ENCODE data around the gene FMNL2.
"Not testable (repeated sequence)": the region's sequence is repeated elsewhere in the genome, so short reads cannot be mapped to it uniquely, and the experiment has no call there.

Gene FMNL2

DNA sequence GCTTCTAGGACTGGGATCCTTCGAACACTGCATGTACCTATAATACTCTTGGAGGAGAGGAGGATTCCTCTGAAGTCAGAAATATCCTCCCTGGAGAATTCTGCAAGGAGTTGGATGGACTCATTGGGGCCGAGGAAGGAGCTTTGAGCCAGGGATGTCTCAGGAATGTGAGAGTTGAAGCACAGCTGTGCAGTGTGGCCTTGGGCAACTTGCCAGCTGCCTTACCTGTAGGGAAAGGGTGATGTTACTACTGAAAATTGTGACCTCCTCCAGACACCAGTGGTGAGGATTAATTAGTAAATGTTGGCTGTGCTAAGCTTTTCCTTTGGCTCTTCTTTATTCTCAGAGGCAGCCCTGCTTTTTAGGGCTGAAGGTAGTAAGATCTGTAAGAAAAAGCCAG lies 41.4 kb downstream of the FMNL2 start:
- no peak for DNase-seq (ENCODE audit: low spot score)

DNA sequence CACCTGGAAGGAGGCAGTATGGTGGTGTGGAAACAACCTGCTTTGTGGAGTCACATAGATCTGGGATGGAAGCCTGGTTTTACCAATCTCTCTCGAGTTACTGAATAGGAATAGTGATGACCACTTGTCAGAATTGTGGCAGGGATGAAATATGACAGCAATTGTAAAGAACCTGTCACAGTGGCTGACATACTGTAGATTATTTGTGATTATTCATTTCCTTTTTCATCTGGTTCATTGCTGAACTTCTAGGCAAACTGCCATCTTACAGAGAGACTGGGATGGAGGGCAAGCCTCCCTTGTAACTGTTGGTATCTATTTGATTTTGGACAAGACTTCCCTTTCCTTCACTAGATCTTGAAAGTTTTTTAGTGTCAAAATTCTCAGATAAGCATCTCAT lies 42.0 kb downstream of the FMNL2 start:
- DNase-seq (ENCODE audit: low spot score), result no peak

DNA sequence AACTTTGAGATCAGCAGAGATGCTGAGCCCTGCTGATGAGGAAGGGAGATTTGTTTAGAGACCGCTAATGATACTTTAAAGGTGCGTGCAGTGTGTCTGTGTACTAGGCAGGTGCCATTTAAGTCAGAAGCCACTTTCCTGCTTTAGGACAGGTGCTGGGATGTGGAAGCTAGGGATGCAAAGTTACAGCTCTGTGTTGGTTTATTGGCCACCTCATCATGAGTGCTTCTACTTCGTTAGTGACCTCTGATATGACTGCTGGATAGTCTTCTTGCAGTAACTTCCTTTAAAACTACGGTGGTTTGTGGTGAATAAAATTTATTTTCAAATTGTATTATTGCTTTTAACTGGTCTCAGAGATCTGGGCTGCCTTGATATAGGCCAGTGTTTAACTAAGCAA lies 44.1 kb downstream of the FMNL2 start:
- DNase-seq (ENCODE audit: low spot score), result no peak

DNA sequence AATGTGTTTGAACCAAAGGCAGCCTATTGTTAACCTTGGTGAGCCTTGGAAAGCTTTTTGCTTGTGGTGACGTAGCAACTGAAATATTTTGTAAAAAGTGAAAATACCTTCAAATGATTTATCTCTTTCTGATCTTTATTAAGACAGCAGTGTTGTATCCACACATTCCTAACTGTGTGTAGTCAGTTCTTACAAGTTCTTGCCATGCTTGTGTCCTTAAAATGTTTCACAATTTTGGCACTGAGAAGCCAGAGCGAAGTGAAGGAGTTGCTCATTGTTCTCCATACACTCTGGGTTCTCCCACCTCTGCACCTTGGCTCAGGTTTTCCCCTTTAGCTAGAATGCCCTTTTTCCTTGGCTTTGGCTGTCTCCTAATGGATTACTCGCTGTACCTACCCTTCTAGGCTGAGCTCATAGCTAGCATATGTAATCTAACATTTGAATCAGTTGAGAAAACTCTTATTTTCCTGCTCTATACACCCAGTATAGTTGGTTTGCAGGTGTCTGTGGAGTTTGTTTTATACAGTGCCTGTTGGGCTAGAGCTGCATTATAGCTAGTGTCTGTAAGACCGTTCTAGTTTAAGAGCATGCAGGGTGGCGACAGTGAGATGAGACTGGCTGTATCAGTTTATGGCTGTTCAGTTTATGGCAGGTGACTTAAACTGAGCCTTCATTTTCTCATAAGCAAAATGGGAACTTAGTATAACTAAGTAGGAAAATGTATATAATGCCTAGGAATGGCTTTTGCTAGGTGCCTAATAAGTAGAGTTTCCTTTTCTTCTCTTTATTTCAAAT lies 45.5 kb downstream of the FMNL2 start:
- no peak for DNase-seq (ENCODE audit: low spot score)

DNA sequence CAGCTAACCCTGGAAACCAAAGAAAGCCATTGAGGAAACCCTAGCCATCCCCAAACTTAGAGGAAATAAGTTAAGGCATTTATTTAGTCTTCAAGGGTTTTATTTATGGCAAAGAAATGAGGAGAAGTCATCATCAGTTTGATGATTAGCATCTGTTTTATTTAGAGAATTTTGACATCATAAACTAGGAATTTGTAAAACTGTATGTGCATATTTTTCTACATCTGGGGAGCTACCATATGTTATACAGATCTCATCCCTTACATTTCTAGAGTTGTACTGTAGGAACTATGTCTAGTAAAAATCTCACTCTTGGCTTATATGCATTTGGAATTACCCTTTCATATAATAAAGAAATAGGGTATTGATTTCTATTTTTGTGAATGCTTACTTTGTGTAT lies 48.7 kb downstream of the FMNL2 start:
- no peak for DNase-seq (ENCODE audit: low spot score)

DNA sequence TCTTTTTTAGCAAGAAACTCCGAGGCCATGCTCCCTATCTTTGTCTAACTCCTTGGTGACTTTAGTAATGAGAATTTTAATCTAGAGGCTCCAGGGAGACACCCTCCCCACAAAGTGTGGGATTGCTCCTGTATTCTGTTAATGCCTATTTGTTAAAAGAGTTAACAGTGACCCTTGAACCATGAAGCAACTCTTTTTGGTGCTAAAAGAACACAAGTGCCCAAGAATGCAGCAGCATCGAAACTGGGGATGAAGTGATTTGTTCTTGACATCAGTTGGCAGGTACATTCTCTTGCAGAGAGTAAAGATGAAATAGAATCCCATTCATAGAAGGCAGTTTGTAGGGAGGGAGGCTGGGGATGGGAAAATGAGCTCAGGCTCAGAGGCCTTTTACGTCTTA lies 50.0 kb downstream of the FMNL2 start:
- no peak for DNase-seq (ENCODE audit: low spot score)

DNA sequence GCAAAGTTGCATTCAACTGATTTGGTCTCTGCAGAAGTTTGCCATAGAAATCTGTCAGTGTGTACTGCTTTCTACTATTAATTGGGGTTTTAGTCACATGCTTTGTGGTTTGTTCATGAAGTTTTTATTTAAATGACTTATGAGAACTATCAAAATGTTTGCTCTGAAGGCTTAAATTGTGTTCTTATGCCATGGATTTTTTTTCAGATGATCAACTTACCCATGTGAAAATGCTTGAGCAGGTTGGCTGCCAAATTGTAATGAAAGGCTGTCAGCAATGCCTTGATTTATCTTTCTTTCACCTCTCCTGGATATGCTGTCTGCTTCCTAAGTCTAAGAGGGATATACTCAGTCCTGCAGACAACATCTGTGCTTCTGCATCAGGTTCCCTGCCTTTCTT lies 50.7 kb downstream of the FMNL2 start:
- no peak for DNase-seq (ENCODE audit: low spot score)

DNA sequence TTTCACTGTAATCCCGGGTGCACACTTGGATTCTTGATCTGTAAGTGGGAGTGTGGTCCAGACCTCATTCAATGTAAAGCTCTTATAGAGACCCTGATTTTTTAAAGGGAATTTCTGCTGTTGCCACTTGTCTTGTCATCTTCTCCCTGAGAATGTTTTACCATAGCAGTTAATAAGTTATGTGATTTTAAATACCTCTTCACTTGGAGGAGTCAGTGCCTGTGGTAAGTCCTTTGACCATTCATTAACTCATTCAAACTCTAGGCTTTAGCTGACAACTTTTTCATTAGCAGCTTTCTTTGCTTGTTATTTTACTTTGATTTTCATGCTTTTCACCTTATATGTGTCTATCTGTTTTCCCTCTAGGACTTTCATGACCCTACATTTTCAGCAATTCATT lies 51.3 kb downstream of the FMNL2 start:
- no peak for DNase-seq (ENCODE audit: low spot score)

DNA sequence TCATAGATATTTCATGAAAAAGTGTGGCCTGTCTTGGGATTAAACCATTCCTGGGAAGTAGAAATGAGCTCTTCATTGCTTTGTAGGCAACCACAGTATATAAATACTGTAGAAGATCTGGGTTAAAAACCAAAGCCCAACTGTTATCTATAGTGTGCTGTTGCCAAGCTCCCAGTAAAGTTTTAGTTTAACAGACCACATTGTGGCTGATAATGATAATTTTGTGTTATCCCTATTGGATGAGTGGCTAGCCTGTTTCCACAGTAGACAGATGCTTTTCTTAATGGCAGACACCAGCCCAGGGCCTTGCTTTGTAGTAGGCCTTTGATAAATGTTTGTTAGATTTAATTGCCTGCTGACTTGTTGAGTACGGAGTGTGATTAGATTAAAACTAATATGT lies 52.1 kb downstream of the FMNL2 start:
- DNase-seq (ENCODE audit: low spot score), result no peak

DNA sequence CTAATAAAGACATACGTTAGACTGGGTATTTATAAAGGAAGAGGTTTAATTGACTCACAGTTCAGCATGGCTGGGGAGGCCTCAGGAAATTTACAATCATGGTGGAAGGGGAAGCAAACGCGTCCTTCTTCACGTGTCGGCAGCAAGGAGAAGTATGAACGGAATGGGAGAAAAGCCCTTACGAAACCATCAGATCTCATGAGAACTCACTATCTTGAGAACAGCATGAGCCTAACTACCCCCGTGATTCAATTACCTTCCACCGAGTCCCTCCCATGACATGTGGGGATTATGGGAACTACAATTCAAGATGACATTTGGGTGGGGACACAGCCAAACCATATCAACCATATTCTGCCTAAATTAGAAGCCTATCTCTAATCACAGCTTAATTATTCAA lies 53.3 kb downstream of the FMNL2 start:
- DNase-seq (ENCODE audit: low spot score), result not testable (repeated sequence)

DNA sequence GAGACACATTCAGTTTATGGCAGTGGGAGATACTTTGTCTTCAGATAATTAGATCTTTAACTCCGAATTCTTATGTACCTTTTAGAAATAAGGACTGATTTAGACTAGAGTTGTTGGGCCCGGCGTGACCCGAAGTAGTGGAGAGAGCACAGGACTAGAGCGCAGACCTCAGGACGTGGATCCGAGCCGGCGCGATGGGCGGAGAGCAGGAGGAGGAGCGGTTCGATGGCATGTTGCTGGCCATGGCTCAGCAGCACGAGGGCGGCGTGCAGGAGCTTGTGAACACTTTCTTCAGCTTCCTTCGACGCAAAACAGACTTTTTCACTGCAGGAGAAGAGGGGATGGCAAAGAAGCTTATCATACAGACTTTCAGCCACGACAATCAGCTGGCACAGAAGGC lies 54.5 kb downstream of the FMNL2 start:
- DNase-seq (ENCODE audit: low spot score), result no peak

DNA sequence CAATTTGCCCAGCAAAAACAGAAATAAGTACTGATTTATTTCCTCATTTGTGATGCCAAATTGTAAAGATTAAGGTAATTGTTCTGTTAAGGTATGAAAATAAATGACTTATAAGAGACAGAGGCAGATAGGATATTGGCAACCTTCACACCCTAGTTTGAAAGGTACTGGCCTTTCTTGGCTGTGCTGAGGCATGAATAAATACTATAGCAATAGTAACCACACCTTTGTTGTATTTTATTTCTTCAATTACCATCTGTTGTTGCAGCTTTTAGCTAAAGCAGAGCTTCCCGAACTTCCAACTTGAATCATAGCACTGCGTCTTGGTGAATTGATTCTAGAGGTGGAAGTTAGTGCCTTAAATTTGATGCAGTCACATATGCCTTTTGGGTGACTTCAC lies 55.9 kb downstream of the FMNL2 start:
- DNase-seq (ENCODE audit: low spot score), result no peak

DNA sequence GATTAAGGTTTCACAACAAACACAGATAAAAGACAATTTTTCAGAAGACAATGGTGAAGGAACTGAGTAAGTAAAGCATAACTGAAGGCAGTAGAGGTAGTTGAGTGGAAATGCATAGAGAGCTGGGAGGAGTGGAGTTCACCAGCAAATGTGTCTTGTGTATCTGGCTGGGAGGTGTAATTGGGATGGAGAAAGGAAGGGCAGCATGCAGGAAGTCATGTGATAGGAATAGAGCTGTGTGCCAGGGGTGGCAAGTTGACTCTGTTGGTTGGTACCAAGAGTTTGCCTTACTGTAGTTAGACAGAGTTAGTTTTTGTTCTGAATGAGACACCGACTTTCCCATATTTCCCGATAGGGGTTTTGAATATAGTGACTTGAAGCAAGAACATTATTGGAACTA lies 56.3 kb downstream of the FMNL2 start:
- no peak for DNase-seq (ENCODE audit: low spot score)

DNA sequence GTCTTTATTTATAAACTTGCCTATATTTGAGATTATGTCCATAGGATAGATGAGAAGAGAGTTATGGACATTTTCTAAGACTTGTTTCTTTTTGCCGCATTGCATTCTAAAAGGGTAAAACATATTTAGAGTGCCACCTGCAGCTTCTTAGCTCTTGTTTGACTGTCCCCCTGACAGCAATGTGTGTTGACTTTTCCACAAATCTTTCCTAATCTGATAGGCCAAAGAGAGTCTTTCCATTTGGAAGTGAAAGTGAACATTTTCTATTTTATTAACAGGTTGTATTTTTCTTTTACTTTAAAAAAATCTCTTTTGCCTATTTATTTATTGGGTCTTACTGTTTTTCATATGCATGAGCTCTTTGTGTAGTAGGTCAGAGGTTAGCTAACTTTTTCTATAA lies 58.4 kb downstream of the FMNL2 start:
- DNase-seq (ENCODE audit: low spot score), result no peak

DNA sequence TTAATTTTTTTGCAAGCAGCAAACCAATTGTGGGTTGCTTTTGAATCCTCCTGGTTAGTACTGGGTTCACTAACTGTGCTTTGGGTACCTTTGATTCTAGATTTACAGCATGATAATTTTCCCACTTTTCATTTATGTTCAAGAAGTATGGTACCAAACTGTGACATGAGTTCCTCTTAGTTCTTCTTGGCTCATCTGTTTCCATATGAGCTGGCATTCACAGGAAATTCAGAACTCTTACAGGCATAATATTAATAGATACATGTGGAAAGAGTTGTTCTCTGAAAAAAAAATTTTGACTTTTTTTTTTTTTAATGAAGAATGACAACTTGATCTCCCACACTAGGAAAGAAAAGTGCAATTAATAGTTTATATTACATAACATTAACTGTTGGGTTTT lies 59.4 kb downstream of the FMNL2 start:
- no peak for DNase-seq (ENCODE audit: low spot score)

DNA sequence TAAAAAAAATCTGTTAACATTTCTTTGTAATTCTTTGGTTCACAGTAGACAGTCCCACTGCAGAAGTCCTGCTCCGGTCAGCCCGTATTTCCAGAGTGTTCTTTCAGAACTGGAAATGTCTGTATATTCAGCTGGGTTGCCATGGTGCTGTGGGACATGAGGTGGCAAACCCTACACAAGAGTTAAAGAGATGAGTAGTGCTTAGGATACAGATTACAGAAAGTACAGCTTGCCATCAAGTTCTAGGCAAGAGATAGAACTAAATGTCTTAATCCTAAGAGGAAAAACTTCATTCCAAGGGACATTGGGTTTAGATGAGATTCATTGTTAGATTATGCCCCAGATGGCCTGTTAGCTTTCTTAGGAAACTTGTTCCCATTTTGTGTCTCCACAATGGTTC lies 60.1 kb downstream of the FMNL2 start:
- no peak for DNase-seq (ENCODE audit: low spot score)

DNA sequence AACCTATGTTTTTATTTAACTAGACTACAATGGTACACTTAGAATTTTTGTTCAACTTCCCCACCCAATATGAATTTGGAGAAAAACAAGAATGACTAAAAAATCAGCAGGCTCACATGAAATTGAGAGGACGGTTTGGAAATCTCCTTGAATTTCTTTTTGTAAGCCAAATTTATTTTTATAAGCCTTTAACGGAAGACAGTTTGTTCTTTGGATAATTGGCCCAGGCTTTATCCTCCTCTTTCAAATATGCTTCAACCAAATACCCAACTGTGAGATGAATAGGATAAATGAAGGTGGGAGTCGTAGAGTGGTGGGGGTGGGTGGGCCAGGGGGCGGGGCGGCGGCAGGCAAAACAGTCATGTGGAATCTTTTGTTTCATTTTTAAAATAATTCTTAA lies 60.6 kb downstream of the FMNL2 start:
- no peak for DNase-seq (ENCODE audit: low spot score)

DNA sequence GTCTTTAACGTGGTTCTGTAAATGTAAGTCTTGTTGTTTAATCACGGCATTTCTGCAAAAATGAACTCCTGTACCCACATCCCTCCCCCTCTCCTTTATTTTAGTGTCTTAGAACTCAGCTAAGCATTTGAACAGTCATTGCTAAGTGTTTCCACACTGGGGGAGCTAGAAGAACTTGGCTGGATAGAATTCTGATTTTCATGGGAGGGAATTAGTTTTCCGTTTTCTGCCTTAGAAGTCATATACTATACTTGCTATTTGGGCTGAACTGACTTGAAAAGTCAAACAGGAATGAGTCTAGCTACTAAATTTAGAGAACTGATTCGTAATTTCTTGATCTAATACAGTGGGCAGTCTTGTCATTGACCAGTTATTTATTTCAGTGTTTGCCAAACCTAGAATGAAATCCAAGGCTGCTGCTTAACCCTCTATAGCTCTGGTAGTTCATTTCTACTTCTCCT lies 61.1 kb downstream of the FMNL2 start:
- DNase-seq (ENCODE audit: low spot score), result no peak

DNA sequence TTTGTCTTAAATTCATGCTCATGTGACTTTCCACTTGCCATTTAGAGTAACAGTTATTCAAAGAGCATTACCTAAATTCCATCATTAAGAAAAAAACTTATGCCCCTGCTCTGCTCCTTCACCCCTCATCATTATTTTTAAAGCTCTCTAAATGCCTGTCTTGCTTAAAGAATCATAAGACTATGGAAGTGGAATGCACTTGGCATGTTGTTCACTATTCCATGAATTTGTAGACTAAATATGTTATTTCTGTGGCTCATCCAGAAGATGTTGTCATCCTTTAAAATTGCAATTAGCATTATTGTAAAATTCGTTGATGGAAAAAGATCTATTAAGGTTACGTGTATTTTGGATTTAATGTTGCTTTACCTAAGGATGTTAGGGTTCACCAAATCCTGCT lies 61.8 kb downstream of the FMNL2 start:
- DNase-seq (ENCODE audit: low spot score), result no peak

DNA sequence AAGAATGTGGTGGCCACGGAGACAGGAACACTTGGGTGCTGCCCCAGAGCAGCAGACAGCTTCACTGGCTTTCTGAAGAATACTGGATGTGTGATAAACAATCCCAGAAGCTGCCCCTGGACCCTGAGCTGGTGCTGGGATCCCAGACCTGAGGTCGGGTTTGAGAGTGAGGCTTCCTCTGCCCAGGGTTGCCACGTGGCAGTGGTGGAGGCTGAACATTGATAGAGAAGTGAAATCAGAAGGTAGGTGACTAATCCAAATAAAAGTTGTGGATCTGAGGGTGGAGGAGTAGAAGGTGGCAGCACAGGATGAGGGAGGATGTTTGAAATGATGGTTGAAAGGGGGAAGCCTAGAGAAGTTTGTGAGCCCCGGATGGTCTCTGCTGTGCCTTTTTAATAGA lies 64.0 kb downstream of the FMNL2 start:
- DNase-seq (ENCODE audit: low spot score), result no peak

DNA sequence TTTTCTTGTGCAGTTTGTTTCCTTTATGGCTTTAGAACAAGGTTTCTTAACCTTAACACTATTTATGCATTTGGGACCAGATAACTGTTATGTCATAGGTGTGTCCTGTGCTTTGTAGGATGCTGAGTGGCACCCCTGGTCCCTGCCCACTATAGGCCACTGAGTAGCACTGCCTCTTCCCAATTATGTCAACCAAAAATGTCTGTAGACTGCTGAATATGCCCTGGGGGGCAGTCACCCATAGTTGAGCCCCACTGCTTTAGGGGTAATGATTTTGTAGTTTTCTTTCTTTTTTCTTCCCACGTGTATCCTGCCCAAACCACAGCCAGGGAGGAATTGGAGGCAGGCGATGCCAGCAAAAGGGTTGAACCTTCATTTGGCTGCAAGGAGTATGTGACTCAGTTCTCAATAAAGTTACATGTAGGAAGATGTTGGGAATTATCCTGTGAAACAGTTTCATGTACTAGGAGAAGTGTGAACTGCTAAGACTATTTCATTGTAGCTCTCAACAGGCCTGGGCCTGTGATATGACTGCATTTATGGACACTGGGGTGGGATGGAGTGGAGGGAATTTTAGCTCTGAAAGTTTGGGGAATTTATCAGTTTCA lies 65.7 kb downstream of the FMNL2 start:
- no peak for DNase-seq (ENCODE audit: low spot score)

DNA sequence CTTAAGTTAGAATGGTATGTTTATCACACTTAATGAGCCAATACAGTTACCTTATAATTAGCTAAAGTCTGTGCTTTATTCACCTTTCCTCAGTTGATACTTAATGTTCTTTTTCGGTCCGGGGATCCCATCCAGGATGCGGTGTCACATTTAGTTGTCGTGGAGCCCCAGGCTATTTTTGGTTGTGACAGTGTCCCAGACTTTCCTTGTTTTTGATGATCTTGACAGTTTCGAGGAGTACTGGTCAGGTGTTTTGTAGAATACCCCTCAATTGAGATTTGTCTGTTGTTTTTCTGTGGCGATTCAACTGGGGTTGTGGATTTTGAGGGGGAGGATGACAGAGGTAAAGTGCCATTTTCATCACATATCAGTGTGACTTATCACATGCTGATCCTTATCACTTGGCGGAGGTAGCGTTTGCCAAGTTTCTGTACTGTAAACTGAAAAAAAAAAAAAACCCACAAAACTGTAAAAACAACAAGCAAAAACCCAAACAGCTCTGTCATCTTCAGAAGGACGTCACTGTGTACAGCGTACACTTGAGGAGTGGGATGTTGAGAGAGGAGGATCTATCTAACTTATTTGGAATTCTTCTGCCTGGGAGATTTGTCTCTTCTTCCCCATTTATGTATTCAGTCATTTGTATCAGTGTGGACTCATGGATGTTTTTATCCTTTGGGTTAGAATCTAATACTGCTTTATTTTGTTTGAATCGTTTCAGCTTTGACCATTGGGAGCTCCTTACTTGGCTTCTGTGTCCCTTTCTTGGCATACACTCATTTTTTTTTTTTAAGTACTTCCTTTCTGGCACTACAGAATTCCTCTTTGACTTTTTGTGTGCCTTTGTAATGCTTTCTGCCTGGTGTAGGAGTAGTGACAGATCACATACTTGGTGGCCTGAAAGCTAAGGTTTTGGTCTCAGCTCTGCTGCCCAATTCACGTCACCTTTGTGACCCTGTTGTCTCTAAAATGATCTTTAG lies 68.1 kb downstream of the FMNL2 start:
- DNase-seq (ENCODE audit: low spot score), result no peak

All from hematopoietic multipotent progenitor cell treated with erythropoietin and hydrocortisone succinate and interleukin-3 and kit ligand, for 17 days (in vitro differentiated cells).